ENCODE data around the gene GRB14. TPM values are rescaled to one million over a fixed set of nuclear protein-coding genes. Genes with fewer than 3 reads are reported as not detected.
"Not testable (repeated sequence)": the region's sequence is repeated elsewhere in the genome, so short reads cannot be mapped to it uniquely, and the experiment has no call there.

Gene GRB14
- 1 to 10 TPM; 1.1 to 2.6 (median 1.9) TPM for polyA plus RNA-seq (ENCODE audit: insufficient read length in 10 of 10)
- long read RNA-seq, donor 1 = 0 reads
- long read RNA-seq, donor 2 = 0 reads
- long read RNA-seq, donor 3 = 0 reads
- long read RNA-seq, donor 4 = 0 reads
- long read RNA-seq, donor 5, partial matches to known transcripts = 0 of 1 reads
- long read RNA-seq, donor 5, other reads (novel, unspliced or antisense) = 0 of 1 reads
- long read RNA-seq, donor 6 = 0 reads
- long read RNA-seq, donor 7 = 0 reads
- long read RNA-seq, donor 8 = 0 reads
- long read RNA-seq, donor 9 = 0 reads

DNA sequence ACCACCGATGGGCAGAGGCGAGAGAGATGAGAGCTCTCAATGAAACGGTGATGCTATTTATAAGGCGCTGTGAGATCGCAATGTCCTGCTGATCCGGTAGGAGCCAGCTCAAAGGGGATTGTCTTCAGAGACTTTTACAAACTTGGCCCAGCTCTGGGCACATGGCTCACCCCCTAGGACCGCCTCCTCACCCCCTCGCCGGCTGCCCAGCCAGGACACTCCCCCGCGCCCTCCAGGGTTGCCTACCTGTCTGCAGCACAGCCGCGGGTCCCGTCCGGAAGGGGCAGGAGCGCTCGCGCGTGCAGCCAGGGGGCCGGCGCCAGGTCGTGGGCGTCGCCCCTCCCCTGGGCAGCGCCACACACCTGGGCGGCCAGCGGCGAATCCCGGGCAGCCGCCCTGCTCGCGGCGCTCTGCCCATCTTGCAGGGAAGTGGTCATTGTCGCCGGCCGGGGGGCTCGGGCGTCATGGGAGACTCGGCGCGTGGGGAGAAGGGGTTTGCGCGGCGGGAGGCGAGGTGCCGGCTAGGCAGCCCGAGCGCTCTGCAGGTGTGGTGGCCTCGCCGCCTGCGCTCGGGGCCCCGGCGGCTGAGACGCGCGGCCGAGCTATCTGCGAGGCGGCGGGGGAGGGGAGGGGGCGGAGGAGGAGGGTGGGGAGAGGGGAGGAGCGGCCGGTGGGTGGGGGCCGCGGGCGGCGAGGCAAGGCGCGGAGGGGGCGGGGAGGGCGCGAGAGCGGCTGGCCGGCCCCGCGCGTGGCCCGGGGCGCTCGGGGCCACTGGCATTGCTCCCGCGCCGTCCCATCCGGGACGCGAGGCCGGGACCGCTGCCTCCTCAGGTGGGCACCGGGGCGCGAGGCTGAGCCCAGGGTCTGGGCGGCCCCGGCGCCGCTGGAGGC, at the start of gene GRB14:
GRB14 (minus strand) TSS at position 610 of the 891 bp plus-strand sequence; CDS start at position 437, 173 bp downstream.
- peak in 1 of 3 donors; percentile 43 for DNase-seq

DNA sequence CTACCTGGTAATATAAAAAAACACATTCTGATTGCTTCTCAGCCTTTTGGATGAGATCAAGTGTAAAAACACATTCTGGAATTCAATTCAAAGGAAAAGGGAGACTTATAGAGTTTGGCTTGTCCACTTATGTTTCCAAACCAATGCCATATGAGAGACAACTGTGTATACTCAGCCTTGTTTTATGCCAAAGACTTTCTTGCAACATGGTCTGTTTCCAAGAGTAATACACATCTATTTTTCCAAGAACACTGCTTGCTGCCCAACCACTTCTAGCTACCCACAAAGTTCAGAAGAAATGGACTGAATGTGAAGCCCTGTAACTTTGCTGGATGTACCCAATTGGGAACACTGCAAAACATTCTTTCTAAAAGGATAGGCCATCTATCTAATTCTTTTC, 48.0 kb upstream of the GRB14 start:
- DNase-seq = no peak

DNA sequence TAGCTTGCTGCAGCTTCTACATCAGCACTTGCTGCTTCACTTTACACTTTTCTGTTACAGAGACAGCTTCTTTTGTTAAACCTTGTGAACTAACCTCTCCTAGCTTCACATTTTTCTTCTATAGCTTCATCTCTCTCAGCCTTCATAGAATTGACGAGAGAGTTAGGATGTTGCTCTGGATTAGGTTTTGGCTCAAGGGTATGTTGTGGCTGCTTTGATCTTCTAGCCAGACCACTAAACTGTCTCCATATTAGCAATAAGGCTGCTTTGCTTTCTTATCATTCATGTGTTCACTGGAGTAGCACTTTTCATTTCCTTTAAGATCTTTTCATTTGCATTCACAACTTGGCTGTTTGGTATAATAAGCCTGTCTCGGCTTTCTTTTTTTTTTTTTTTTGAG, 46.3 kb upstream of the GRB14 start:
- DNase-seq = no peak

DNA sequence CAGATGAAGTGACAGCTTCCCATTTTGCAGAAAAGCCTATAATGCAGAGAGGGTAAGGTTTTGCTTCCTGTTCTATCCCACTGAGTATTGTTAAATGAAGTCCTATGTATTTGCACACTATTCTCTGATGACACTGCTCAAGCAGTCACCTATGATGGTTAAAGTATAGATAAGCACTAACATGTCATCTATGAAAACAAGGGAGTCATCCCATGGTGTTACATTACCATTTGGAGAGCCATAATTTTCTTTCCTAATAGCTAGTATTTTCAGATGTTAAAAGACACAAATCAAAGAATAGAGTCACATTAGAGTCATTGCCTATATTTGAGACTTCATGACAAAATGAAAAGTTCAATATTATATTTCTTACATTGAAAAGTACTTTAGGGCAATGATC, 42.8 kb upstream of the GRB14 start:
- no peak for DNase-seq

DNA sequence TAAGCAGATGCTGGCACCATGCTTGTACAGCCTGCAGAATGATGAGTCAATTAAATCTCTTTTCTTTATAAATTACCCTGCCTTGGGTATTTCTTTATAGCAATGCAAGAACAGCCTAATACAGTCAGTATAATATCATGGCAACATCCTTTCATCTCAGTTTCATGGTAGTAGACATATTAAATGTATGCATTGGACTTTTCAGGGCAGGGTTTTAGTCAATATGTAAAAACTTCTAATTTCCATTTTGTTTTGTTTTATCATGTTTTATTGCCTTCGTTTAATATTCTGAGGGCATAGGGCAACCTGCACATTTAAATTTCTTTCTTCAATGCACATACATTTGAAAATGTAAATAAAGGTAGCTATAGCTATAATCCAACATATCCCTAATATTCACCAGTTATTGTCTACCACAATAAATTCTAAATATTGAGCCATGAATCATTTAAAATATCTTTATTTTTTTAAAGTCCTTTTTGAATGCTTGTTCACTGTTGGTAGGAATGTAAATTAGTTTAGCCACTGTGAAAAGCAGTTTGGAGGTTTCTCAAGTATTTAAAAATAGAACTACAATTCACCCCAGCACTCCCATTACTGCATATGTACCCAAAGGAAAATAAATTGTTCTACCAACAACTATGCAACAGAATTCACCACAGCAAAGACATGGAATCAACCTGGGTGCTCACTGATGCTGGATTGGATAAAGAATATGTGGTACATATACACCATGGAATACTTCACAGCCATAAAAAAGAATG, 41.8 kb upstream of the GRB14 start:
- no peak for DNase-seq

DNA sequence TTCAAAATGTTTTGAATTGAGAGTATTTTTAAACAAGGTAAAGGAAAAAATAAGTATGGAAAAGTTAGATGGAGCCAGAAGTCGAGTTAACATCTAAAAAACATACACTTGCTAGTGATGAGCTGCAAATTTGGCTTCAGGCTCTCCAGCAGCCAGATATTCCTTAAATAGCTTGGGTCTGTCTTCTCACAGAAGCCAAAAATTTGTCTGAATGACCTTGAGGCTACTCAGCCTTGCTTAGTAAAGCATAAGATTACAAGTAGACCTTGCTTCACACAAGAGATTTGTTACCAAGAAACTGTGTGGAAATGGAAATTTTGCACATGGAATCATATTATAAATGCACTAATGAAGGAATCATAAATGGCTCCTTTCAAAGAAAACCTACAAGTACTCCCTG, 40.8 kb upstream of the GRB14 start:
- peak in 2 of 3 donors; percentile 18 to 22 for DNase-seq

DNA sequence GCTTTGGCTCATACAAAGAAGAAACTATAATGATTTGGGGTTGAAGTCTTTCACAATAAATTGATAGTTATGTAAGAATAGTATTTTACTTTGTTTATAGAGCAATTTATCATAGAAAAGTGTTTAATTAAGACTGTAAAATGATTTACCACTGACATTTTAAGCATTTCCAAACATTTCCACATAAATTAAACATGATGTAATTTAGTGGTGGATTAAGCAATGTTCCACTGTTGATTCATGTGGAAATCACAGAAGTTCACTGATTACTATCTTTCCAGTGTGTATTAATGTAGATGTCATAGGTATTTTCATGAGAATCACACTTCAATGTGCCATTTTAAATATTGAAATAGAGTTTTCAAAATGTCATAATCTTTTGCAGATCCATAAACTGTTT, 40.1 kb upstream of the GRB14 start:
- no peak for DNase-seq

DNA sequence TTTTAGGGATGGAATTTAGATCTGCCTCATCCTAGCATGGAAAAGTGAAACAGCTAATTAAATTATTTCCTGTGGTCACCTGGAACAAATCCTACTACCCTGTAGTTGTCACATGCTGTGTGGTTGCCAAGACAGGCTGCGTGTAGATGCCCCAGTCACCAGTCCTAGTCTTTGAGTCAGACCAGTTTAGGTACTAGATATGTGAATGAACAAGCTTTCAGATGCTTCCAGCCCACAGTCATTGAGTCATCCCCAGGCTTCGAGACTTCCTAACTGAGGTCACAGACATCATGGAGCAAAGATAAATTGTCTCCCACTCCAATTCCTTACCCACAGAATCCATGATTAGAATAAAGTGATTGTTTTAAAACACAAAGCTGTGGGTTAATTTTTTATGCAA, 35.8 kb upstream of the GRB14 start:
- DNase-seq = peak in 1 of 3 donors; percentile 68

DNA sequence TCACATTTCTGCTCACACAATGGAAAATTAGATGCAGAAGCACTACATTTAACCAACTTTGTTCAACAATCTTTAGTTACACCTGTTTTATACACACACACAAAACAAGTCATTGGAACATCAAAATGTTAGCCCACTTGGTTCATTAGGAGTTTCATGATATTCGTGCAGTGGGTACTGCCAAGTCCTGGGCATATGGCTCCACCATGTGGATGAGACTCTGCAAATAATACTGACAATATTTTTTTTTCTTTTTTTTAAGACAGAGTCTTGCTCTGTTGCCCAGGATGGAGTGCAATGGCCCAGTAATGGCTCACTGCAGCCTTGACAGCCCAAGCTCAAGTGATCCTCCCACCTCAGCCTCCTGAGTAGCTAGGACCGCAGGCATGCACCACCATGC, 34.5 kb upstream of the GRB14 start:
- DNase-seq = no peak

DNA sequence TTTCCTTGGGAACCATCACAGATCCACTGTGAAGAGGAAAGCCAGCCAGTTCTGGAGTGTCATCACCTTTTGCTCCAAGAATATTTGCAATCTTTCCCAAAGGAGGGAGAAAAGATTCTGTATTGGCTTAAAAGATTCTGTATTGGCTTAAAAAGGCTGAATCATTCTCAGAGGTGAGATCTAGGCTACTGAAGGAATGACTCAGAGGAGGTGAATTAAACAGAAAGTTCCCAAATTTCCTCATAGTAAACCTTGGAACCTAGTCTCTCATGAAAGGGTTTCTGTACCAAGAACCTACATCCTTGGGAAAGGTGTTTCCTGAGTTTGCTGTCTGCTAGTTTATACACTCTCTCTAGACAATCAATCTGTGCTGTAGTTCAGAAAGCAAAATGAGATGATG, 34.1 kb upstream of the GRB14 start:
- DNase-seq = peak in 1 of 3 donors; percentile 5

DNA sequence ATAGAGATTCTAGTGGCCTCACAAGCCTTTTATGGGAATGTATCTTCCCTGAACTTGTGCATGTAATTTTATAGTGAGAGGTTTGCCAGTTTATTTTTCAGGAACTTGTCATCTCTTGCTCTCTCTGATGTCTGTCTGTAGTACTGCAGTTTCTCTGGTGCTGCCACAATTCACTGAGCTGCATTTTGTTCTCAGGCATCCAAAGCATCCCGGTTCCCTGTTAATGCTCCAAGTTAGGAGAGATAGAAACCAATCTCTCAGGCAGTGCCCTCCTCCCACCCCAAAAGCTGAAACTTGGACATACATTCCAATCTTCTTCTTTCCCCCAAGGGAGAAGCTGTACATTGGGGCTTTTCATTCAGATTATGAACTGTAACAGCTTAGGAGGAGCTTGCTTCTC, 30.1 kb upstream of the GRB14 start:
- DNase-seq = no peak

DNA sequence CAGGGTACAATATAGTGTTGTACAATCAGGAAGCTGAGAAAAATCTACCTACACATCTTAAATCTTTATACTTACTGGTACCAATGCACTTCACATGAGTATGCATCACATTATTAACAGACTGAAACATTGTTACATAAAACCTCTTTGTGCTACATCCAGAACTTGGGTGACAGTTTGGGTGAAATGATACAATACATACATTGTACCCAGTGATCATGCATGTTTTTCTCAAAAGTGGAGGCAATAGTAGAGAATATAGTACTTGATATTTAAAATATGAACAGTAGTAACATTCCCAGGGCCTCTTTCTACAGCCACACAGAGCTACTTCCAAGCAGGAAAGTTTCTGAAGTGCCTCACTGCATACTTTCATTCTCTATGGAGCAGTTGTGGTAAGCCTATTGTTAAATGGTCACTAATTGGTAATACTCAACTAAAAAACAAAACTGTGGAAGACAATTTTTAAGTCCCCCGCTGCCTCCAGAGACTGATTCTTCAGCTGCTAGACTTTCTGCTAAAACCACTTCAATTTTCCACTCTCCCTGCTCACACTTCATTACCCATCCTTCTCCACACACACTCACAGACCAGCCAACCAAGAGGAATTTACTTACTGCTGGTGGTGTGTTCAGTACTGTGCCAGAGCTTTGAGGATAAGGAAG, 22.9 kb upstream of the GRB14 start:
- DNase-seq = no peak

DNA sequence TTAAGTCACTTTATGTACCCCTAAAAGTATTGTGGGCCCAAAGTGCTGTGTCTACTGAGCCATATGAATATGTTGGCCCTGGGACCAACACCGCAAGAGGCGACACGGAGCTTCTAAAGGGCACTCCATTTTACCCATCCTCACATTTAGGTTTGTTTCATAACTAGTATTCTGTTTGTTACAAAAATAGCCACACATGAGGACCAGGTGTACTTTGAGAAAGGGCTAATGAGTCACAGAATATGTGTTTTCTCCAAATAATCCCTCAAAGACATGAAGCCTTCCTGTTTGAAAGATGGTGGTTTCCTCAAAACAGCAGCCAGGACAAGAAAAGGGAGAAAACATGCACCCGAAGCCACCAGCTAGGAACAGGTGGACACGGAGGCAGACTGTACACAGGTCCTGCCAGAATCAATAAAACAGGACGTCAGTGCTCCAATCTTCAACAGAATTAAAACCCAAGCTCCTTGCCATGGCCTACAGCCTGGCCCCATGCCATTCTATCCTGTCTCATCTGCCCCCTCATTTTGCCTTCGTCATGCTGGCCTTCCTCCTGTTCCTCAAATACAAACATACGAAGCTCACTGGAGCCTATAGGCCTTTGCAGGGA, 21.8 kb upstream of the GRB14 start:
- DNase-seq = no peak

DNA sequence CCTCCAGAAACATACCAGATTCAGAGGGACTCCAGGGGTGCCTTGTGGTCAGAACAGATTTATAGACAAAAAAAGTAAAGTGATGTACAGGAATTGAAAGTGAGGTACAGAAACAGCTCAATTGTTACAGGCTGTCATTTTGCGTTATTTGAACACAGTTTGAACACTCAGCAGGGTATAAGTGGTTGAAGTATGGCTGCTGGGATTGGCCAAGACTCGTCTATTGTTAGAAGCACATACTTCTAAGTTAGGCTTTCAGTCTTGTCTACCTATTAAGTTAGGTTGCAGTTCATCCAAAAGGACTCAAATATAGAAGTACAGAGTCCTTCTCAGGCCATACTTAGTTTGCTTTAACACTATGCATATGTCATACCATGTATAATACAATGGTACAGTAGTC, 21.0 kb upstream of the GRB14 start:
- DNase-seq = no peak

DNA sequence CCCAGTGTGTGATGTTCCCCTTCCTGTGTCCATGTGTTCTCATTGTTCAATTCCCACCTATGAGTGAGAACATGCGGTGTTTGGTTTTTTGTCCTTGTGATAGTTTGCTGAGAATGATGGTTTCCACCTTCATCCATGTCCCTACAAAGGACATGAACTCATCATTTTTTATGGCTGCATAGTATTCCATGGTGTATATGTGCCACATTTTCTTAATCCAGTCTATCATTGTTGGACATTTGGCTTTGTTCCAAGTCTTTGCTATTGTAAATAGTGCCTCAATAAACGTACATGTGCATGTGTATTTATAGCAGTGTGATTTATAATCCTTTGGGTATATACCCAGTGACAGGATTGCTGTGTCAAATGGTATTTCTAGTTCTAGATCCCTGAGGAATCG, 7.0 kb upstream of the GRB14 start:
- DNase-seq = not testable (repeated sequence)

DNA sequence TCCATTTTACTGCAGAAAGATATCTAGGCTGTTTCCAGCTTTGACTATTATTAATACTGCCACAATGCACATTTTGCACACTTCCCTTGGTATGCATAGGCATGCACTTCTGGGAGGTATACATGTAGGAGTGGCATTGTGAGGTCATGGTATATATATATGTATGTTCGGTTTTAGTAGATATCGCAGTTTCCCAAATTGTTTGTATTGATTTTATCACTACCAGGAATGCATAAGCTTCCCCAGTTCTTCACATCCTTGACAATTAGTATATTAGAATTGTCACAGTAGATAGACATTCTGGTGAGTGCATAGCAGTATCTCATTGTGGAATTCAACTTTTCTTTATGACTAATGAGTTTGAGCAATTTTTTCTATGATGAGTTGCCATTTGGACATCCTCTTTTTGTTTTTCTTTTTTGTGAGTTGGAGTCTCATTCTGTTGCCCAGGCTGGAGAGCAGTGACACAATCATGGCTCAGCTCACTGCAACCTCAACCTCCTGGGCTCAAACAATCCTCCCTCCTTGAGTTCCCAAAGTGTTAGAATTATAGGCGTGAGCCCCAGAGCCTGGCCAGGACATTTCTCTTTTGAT, 4.2 kb upstream of the GRB14 start:
- DNase-seq = peak in 1 of 3 donors; percentile 32

DNA sequence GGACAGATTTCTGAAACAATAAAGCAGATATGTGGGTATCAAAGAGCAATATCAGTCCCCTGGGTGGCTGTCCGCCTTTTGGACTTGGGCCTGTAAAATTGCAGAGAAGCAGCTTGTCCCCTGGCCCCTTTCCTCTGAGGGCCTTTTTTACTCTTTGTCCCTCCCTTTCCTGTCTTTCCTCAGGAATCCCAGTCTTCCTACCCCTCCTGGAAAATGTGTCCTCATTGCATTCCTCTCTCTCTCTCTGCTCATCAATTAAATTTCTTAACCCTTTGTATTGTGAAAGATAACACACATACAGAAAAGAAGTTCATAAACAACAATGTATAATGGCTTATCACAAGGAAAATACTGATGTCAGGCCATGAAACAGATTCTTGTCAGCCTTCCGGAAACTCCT, 3.0 kb upstream of the GRB14 start:
- DNase-seq = peak in 1 of 3 donors; percentile 8

DNA sequence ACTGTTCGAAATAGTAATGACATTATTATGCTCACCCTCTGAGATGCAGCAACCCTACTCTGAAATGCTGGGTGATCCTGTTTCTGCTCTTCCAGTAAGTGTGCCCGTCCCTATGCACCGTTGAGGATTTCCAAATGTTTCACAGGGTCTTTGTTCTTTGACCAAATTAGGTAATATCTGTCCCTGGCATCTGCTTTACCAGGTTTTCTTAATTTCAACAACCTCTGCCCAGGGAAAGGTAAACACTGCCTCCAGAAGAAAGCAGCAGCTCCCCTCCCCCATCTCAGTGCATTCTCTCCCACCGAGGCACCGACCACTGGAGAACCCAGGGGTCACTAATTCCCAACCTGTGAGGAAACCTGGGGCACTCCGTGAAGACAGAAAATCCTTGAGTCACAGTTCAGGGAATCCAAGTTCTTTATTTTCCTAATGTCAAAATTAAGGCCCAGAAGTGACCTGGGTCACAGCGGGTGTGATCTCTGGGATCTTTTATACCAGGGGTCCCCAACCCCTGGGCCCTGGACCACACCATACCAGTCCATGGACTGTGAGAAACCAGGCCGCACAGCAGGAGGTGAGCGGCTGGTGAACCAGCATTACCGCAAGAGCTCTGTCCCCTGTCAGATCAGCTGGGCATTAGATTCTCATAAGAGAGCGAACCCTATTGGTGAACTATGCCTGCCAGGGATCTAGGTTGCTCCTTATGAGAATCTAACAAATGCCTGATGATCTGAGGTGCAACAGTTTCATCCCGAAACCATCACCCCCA, 1.2 kb upstream of the GRB14 start:
- no peak for DNase-seq

DNA sequence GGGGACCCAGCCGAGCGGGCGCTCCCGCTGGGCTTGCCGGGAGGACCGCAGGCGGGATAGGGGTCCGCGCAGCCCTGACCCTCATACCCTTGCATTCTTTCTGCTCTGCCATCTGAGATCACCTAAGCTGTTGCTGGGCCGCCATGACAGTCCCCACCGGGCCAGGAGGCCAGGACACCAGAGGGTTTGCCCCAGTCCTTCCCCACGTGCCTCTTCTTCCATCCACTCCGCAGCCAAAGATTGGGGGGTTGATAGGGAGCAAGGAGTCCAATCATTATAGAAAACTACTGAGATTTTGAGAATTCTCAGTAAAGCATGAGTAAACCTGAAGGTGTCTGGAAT, 453 bp upstream of the GRB14 start:
- peak in 1 of 3 donors; percentile 30 for DNase-seq

DNA sequence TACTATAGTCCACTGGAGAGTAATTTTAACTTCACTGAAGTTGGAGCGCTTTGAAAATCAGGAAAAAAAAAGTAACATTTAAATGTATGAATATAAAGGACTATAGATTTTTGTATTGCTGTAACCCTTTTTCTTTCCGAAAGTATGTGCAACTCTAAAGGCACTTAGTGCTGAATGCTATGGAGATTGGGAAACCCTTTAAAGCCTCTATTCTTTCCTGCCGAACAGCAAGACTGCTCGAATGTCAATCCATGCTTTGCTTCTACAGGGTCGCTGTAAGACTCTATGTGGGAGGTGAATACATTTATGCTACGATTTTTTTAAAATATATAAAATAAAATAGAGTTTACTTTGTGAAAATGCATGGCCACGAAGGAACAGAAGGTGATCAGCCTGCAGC, 825 bp downstream of the GRB14 start:
- no peak for DNase-seq
